PC-9 (cell line): Measurements from ENCODE around the gene PPARA. TPM values are rescaled to one million over a fixed set of nuclear protein-coding genes. Genes with fewer than 3 reads are reported as not detected.

Experiments used
- BruUV-seq: library from RNA; stranded (reverse); fragments of 400-500 nt; replicated peaks from 2 replicates; lab custom pipeline; 2021; lab: Mats Ljungman, UMichigan
- CTCF ChIA-PET: fragments of 300-600 bp; sonication (Branson Sonifier 250); formaldehyde crosslinking; loops from one replicate; lab custom pipeline; 2022; ENCODE audit warnings: antibody characterized with exemption; lab: Charles Lee
- POLR2A ChIA-PET: fragments of 300-600 bp; sonication (Branson Sonifier 250); formaldehyde crosslinking; loops from one replicate; lab custom pipeline; 2022; ENCODE audit warnings: antibody characterized with exemption; ENCODE audit not compliant: unreplicated experiment; lab: Charles Lee
- DNase-seq, 2 experiments: peaks; one replicate each; pipeline versions ENCODE4 v3.0.0 to v3.0.0-alpha.2; 2015 to 2022; ENCODE audit warnings: mixed read lengths in 1 of 2
- H2AFZ ChIP-seq: fragments of 200-600 bp; sonication (generic); 2 replicates; pipeline ENCODE4 v1.8.1; 2017; ENCODE audit warnings: antibody characterized with exemption
- H3F3A ChIP-seq: fragments of 200-600 bp; sonication (generic); 2 replicates; pipeline ENCODE4 v1.8.1; 2017; ENCODE audit warnings: antibody characterized with exemption, mild to moderate bottlenecking, low read depth; ENCODE audit not compliant: insufficient read depth
- H3K27ac ChIP-seq: fragments of 200-600 bp; sonication (generic); 2 replicates; pipeline ENCODE4 v1.6.1; 2016; ENCODE audit warnings: mixed run types
- H3K27me3 ChIP-seq: fragments of 200-600 bp; sonication (generic); 2 replicates; pipeline ENCODE4 v1.6.1; 2016; ENCODE audit warnings: low read depth, mixed run types; ENCODE audit not compliant: insufficient read depth
- H3K36me3 ChIP-seq: fragments of 200-600 bp; sonication (generic); 2 replicates; pipeline ENCODE4 v1.6.1; 2016; ENCODE audit warnings: low read depth, mixed run types
- H3K4me1 ChIP-seq: fragments of 200-600 bp; sonication (generic); replicated peaks from 2 replicates; pipeline ENCODE4 v1.6.1; 2016; ENCODE audit warnings: mixed run types; ENCODE audit not compliant: insufficient read depth
- H3K4me2 ChIP-seq: fragments of 200-600 bp; sonication (generic); 2 replicates; pipeline ENCODE4 v1.6.1; 2017; ENCODE audit warnings: mixed run types
- H3K4me3 ChIP-seq: fragments of 200-600 bp; sonication (generic); 2 replicates; pipeline ENCODE4 v1.6.1; 2016; ENCODE audit warnings: mixed run types
- H3K79me2 ChIP-seq: fragments of 200-600 bp; sonication (generic); 2 replicates; pipeline ENCODE4 v1.6.1; 2017; ENCODE audit warnings: low read depth, mixed run types
- H3K9me2 ChIP-seq: fragments of 200-600 bp; sonication (generic); 2 replicates; pipeline ENCODE4 v1.8.1; 2017; ENCODE audit warnings: mild to moderate bottlenecking; ENCODE audit not compliant: insufficient read depth
- H3K9me3 ChIP-seq: fragments of 200-600 bp; sonication (generic); 2 replicates; pipeline ENCODE4 v1.8.1; 2016; ENCODE audit warnings: low read depth; ENCODE audit not compliant: insufficient read depth
- H4K20me1 ChIP-seq: fragments of 200-600 bp; sonication (generic); 2 replicates; pipeline ENCODE4 v1.8.1; 2017; ENCODE audit not compliant: insufficient read depth
- EZH2 ChIP-seq: fragments of 200-600 bp; sonication (generic); IDR thresholded peaks from 2 replicates; pipeline ENCODE4 v1.8.0; 2017; ENCODE audit warnings: antibody characterized with exemption, low read depth
- intact Hi-C: fragments of 100-400 bp; cut with micrococcal nuclease; formaldehyde crosslinking; loops from one replicate; pipeline ENCODE4 v1.10.0; 2022; ENCODE audit not compliant: unreplicated experiment
- total RNA-seq: library from RNA; stranded (reverse); gene quantifications from 2 replicates; pipeline ENCODE4 v1.2.3, GENCODE V29; 2021
- TF ChIP-seq, protein P1 (sequence below): fragments of 200-600 bp; sonication (generic); conservative IDR thresholded peaks from 2 replicates; pipeline ENCODE4 v1.6.1; 2017; ENCODE audit warnings: mixed run types, antibody characterized with exemption, mild to moderate bottlenecking, moderate library complexity

PPARA gene
- total RNA-seq, 1 experiment from 2014 or later: 43.9 TPM

DNA sequence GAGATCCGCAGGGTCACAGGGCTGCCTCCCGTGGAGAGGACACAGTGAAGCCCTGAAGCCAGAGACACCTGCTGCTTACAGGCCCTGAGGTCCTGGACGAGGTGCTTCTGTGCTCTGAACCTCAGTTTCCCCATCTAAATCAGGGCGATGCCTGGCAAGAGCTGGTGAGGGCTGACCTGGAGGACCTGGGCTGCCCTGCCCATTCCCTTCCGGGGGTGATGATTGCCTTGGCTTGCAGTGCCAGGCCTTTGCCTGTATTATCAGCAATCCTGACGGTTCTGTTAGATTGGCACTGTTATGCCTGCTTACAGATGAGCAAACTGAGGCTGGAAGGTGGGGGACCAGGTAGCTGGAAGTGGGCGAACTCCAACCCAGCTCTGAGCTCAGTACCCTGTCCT lies 138.5 kb downstream of the PPARA start:
- peak in 1 of 2 experiments; percentile 29 for DNase-seq
- Histone ChIP-seq H3K27me3 (no peaks in the 10 kb centered on the region), H3K9me2 (no peaks in the 10 kb centered on the region), H4K20me1 (no peaks in the 10 kb centered on the region), H2AFZ (no peak overlapping the region), H3F3A (no peaks in the 10 kb centered on the region; the same call in 1 of the 2 replicates), H3K4me2 (no peak overlapping the region), H3K4me1 (no peaks in the 10 kb centered on the region), H3K4me3 (no peak overlapping the region), H3K27ac (no peak overlapping the region), H3K79me2 (no peaks in the 10 kb centered on the region), H3K36me3 (peaks cover 7% of the 10 kb centered on the region; the same call in 1 of the 2 replicates), H3K9me3 (no peaks in the 10 kb centered on the region)
- TF ChIP-seq, protein P1, sequence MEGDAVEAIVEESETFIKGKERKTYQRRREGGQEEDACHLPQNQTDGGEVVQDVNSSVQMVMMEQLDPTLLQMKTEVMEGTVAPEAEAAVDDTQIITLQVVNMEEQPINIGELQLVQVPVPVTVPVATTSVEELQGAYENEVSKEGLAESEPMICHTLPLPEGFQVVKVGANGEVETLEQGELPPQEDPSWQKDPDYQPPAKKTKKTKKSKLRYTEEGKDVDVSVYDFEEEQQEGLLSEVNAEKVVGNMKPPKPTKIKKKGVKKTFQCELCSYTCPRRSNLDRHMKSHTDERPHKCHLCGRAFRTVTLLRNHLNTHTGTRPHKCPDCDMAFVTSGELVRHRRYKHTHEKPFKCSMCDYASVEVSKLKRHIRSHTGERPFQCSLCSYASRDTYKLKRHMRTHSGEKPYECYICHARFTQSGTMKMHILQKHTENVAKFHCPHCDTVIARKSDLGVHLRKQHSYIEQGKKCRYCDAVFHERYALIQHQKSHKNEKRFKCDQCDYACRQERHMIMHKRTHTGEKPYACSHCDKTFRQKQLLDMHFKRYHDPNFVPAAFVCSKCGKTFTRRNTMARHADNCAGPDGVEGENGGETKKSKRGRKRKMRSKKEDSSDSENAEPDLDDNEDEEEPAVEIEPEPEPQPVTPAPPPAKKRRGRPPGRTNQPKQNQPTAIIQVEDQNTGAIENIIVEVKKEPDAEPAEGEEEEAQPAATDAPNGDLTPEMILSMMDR: no peak
- no peak for TF ChIP-seq EZH2
- intact Hi-C loops: no loop called here
- ChIA-PET POLR2A (interaction anchor here (0.6 kb wide), 1 partner anchor 51 kb away, joined by 3 read pairs; no protein-coding TSS in a partner anchor), CTCF (no interaction called here)
- no TSS peak for BruUV-seq

DNA sequence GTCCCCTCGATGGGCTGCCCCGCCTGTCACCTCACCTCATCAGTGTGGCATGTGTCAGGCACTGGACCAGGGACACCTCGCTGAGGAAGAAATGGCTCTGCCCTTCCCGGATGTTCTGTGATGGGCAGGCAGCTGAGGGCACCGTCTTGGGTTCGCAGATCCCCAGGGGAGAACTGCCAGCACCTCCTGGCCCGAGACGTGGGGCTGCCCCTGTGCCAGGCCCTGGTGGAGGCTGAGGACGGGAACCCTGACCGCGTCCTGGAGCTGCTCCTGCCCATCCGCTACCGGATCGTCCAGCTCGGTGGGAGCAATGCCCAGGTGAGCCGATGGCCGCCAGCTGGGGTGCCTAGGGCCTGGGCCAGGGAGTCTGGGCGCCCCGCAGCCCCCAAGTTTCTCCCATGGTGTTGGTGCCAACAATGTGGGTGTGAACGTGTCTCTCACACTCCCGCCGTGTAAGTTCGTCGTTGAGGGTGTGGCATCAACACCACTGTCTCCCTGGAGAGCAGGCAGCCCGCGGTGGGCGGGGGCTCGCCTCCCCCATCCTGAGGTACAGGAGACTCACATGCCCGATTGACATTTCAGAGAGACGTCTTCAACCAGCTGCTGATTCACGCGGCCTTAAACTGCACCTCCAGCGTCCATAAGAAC lies 139.0 kb downstream of the PPARA start:
- intact Hi-C loops: no loop called here
- Histone ChIP-seq H2AFZ (no peak overlapping the region), H3K36me3 (0 out of 2 replicates have a peak, but pooled peaks cover 2% of the 10 kb centered on the region), H3K9me3 (no peaks in the 10 kb centered on the region), H3K27me3 (no peaks in the 10 kb centered on the region), H3K4me1 (no peaks in the 10 kb centered on the region), H3K9me2 (no peaks in the 10 kb centered on the region), H4K20me1 (no peaks in the 10 kb centered on the region), H3F3A (no peaks in the 10 kb centered on the region; the same call in 1 of the 2 replicates), H3K79me2 (no peaks in the 10 kb centered on the region), H3K4me2 (no peak overlapping the region), H3K27ac (no peak overlapping the region), H3K4me3 (no peak overlapping the region)
- BruUV-seq: no TSS peak
- TF ChIP-seq, protein P1: no peak
- no peak for TF ChIP-seq EZH2
- ChIA-PET POLR2A (no interaction called here), CTCF (no interaction called here)
- no peak for DNase-seq

DNA sequence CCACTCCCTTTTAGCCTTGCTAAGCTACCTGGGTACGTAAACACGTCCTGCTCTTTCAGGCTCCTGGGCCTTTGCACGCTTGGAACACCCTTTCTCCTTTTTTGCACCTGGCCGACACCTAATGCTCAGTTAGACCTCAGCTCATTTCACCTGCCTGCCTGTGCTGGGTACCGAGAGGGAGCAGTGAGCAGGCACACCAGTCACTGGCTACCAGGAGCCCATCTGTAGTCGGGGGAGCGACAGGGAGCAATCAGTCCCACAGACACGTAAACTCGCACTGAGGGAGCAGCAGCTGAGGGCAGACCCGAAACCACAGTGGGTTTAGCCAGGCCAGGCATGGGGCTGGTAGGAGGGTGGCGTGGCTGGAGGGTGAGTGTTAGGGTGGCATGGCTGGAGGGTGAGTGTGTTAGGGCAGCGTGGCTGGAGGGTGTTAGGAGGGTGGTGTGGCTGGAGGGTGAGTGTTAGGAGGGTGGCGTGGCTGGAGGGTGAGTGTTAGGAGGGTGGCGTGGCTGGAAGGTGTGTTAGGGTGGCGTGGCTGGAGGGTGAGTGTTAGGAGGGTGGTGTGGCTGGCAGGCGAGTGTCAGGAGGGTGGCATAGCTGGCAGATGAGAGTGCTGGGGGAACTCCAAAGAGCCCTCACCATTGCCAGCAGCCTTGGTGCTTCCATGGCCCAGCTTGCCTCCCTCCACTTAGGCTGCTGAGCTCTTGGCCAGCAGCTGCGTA lies 140.0 kb downstream of the PPARA start:
- Histone ChIP-seq H3F3A (peaks cover 4% of the 10 kb centered on the region), H4K20me1 (no peaks in the 10 kb centered on the region), H3K27ac (no peak overlapping the region), H3K4me2 (no peak overlapping the region), H3K36me3 (no peaks in the 10 kb centered on the region), H3K27me3 (no peaks in the 10 kb centered on the region), H3K79me2 (no peaks in the 10 kb centered on the region), H3K4me3 (no peak overlapping the region), H3K9me3 (no peaks in the 10 kb centered on the region), H3K9me2 (no peaks in the 10 kb centered on the region), H3K4me1 (no peaks in the 10 kb centered on the region), H2AFZ (no peak overlapping the region)
- TF ChIP-seq, protein P1: no peak
- TF ChIP-seq EZH2: no peak
- DNase-seq: no peak
- ChIA-PET POLR2A (interaction anchor here (0.6 kb wide), 1 partner anchor 139 kb away, joined by 19 read pairs; no protein-coding TSS in a partner anchor), CTCF (no interaction called here)
- intact Hi-C loops: no loop called here
- BruUV-seq: no TSS peak
